Natural killer cell (primary cell): ENCODE data around the gene DIPK1B. TPM values are rescaled to one million over a fixed set of nuclear protein-coding genes. Genes with fewer than 3 reads are reported as not detected.
A peak's percentile ranks its signal among the peaks of the same experiment; 100 is the strongest.

Experiments
- ATAC-seq, 3 donors: fragments of 150-1000 bp in 2 of 3; fragments of 200-7000 bp in 1 of 3; cut with Tn5 transposase; 1 replicate in 1 of 3; 2 replicates in 2 of 3; pipeline ENCODE4 v1.10.0; 2021; ENCODE audit warnings: mild to moderate bottlenecking in 2 of 3, moderate library complexity in 2 of 3
- DNase-seq, 2 donors: peaks; one replicate each; pipeline versions ENCODE4 v3.0.0 to v3.0.0-alpha.2; 2013 to 2021; ENCODE audit warnings: mixed read lengths in 1 of 2
- H3K27ac ChIP-seq: one replicate; pipeline ENCODE4 v1.5.1; 2013; ENCODE audit warnings: mild to moderate bottlenecking, low read length
- H3K27me3 ChIP-seq: one replicate; pipeline ENCODE4 v1.6.1; 2013; ENCODE audit warnings: low read length; ENCODE audit not compliant: control insufficient read depth, insufficient read depth
- H3K36me3 ChIP-seq: one replicate; pipeline ENCODE4 v1.6.1; 2013; ENCODE audit warnings: low read length; ENCODE audit not compliant: control insufficient read depth, insufficient read depth
- H3K4me1 ChIP-seq: one replicate; pipeline ENCODE4 v1.6.1; 2013; ENCODE audit warnings: low read length; ENCODE audit not compliant: control insufficient read depth, insufficient read depth
- H3K4me3 ChIP-seq: one replicate; pipeline ENCODE4 v1.5.1; 2013; ENCODE audit warnings: low read length
- H3K9me3 ChIP-seq: one replicate; pipeline ENCODE4 v1.6.1; 2013; ENCODE audit warnings: low read length; ENCODE audit not compliant: control insufficient read depth, insufficient read depth
- H3K27ac Mint-ChIP-seq, 2 donors: one replicate each; pipeline ENCODE4 v1.8.0; 2022; ENCODE audit warnings: mild to moderate bottlenecking in 2 of 2, mixed read lengths in 2 of 2, moderate library complexity in 1 of 2
- H3K27me3 Mint-ChIP-seq, 2 donors: one replicate each; pipeline ENCODE4 v1.8.0; 2022; ENCODE audit warnings: low read depth in 2 of 2, mixed read lengths in 2 of 2
- H3K36me3 Mint-ChIP-seq: one replicate; pipeline ENCODE4 v1.8.0; 2022; ENCODE audit warnings: mixed read lengths
- H3K4me1 Mint-ChIP-seq, 2 donors: one replicate each; pipeline ENCODE4 v1.8.0; 2022; ENCODE audit warnings: mixed read lengths in 2 of 2
- H3K4me3 Mint-ChIP-seq: one replicate; pipeline ENCODE4 v1.8.0; 2022; ENCODE audit warnings: mild to moderate bottlenecking, moderate library complexity, mixed read lengths
- H3K9me3 Mint-ChIP-seq, 2 donors: one replicate each; pipeline ENCODE4 v1.8.0; 2022; ENCODE audit warnings: mixed read lengths in 2 of 2
- WGBS: methylation state at CpG from one replicate; pipeline ENCODE4 v1.1.7; 2013; ENCODE audit warnings: missing lambda C conversion rate; ENCODE audit not compliant: insufficient coverage; 5-methylcytosine and 5-hydroxymethylcytosine counted together
- intact Hi-C: fragments of 100-400 bp; cut with micrococcal nuclease; formaldehyde crosslinking; loops from one replicate; pipeline ENCODE4 v1.14.2; 2022
- total RNA-seq, 4 donors: library from RNA; stranded (reverse); fragments of 120-200 nt in 1 of 4; gene quantifications; one replicate each; pipeline versions ENCODE4 v1.2.3 to v1.2.4, GENCODE V29; 2013 to 2022
- TF ChIP-seq, protein P1 (sequence below): fragments of 200-600 bp; IDR thresholded peaks from one replicate; pipeline ENCODE4 v1.8.0; 2022; ENCODE audit warnings: antibody characterized with exemption

The DIPK1B gene
- total RNA-seq, 3 donors from 2014 or later (not counting 1 experiment from before 2014, with no cell fraction given), result 0.31 to 0.39 TPM; not detected in 1

DNA sequence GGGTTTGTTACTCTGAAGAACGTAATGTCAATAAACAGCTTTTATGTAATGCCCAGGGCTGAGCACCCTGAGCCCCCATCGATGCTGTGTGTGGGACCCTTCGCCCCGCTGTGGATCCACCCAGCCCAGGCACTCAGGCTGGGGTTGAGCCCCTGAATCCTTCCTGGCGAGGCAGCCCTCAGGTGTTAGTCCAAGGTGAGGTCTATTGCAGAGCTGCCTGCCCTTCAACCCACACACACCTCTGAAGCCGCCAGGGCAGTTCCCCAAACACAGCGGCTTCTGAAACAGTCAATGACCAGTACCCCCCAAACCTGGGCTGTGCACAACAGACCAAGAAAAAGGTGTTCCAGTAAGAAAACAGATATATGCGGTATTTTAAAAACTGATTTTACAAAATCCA is 11.6 kb downstream of the DIPK1B start:
- H3K4me3 ChIP-seq, result no peak overlapping the region
- intact Hi-C loops, result no loop called here
- H3K27ac ChIP-seq, result no peak overlapping the region
- peaks cover 21 to 29% of the 10 kb centered on the region in 2 donors for H3K4me1 Mint-ChIP-seq
- no peaks in the 10 kb centered on the region for H3K9me3 Mint-ChIP-seq
- ATAC-seq (no peak), DNase-seq (no peak)
- TF ChIP-seq, protein P1, sequence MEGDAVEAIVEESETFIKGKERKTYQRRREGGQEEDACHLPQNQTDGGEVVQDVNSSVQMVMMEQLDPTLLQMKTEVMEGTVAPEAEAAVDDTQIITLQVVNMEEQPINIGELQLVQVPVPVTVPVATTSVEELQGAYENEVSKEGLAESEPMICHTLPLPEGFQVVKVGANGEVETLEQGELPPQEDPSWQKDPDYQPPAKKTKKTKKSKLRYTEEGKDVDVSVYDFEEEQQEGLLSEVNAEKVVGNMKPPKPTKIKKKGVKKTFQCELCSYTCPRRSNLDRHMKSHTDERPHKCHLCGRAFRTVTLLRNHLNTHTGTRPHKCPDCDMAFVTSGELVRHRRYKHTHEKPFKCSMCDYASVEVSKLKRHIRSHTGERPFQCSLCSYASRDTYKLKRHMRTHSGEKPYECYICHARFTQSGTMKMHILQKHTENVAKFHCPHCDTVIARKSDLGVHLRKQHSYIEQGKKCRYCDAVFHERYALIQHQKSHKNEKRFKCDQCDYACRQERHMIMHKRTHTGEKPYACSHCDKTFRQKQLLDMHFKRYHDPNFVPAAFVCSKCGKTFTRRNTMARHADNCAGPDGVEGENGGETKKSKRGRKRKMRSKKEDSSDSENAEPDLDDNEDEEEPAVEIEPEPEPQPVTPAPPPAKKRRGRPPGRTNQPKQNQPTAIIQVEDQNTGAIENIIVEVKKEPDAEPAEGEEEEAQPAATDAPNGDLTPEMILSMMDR, result no peak
- peaks cover 38% of the 10 kb centered on the region for H3K36me3 ChIP-seq
- no peaks in the 10 kb centered on the region for H3K27me3 Mint-ChIP-seq
- H3K4me3 Mint-ChIP-seq, result no peak overlapping the region
- H3K9me3 ChIP-seq, result no peaks in the 10 kb centered on the region
- peaks cover 36% of the 10 kb centered on the region for H3K4me1 ChIP-seq
- H3K36me3 Mint-ChIP-seq, result no peaks in the 10 kb centered on the region
- WGBS, result 95% methylated on average over 8 of the region's 8 CpGs
- H3K27me3 ChIP-seq, result no peaks in the 10 kb centered on the region
- H3K27ac Mint-ChIP-seq, result peak overlapping the region in 1 of 2 donors; percentile 48

DNA sequence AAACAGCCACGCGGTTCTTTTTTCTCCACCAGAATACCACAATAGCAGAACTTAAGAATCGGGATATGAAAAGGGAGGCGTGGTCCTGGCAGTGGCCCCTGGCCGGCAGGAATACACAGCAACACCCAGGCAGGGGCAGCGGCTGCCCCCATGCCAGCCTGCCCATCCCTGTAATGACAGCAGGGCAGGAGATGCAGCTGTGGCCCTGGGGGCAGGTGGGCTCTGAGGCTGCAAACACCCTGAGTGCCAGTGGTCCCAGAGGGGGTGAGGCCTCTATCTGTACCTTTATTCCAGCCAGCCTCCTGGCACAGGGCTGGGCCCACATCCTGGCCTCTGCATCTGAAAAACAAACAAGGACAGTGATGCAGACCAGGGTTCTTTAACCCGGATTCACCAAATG is 12.4 kb downstream of the DIPK1B start:
- Histone ChIP-seq H3K9me3 (no peaks in the 10 kb centered on the region), H3K4me3 (no peak overlapping the region), H3K4me1 (peaks cover 34% of the 10 kb centered on the region), H3K27me3 (no peaks in the 10 kb centered on the region), H3K27ac (no peak overlapping the region), H3K36me3 (peaks cover 38% of the 10 kb centered on the region)
- Mint-ChIP-seq H3K27me3 (no peaks in the 10 kb centered on the region), H3K36me3 (no peaks in the 10 kb centered on the region), H3K27ac (peak overlapping the region in 1 of 2 donors; percentile 48), H3K4me3 (no peak overlapping the region), H3K4me1 (peaks cover 21 to 29% of the 10 kb centered on the region in 2 donors), H3K9me3 (no peaks in the 10 kb centered on the region)
- DNase-seq, result no peak
- TF ChIP-seq, protein P1, result no peak
- 90% methylated on average over 5 of the region's 7 CpGs for whole genome bisulfite sequencing
- no peak for ATAC-seq
- intact Hi-C loops, result no loop called here

DNA sequence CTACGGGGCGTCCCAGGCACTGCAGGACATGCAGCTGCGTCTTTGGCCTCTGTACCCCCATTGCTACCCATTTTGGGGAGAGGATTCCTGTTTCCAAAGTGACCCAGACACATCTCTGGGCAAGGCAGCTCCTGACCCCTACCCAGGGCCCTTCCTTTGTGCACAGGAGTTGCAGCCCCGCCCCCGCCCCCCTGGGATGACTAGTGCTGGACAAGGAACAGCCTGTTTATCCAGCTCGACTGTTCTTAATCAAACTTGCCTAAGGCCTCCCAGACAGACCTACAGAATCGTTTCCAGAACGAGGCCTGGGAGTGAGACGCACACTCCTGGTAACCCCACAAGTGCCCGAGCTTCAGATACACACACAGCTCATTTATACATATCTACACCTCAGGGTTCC is 13.2 kb downstream of the DIPK1B start:
- Histone ChIP-seq H3K9me3 (no peaks in the 10 kb centered on the region), H3K27ac (no peak overlapping the region), H3K36me3 (peaks cover 38% of the 10 kb centered on the region), H3K4me3 (no peak overlapping the region), H3K27me3 (no peaks in the 10 kb centered on the region), H3K4me1 (peaks cover 34% of the 10 kb centered on the region)
- H3K4me3 Mint-ChIP-seq, result no peak overlapping the region
- H3K9me3 Mint-ChIP-seq, result no peaks in the 10 kb centered on the region
- intact Hi-C loops, result loop anchor here (2.0 kb wide), 1 partner anchor 25 kb away; no protein-coding TSS in a partner anchor
- H3K27me3 Mint-ChIP-seq, result no peaks in the 10 kb centered on the region
- ATAC-seq (no peak), DNase-seq (no peak)
- H3K36me3 Mint-ChIP-seq, result no peaks in the 10 kb centered on the region
- TF ChIP-seq, protein P1, result no peak
- H3K4me1 Mint-ChIP-seq, result peaks cover 21 to 29% of the 10 kb centered on the region in 2 donors
- no peak overlapping the region for H3K27ac Mint-ChIP-seq
- WGBS, result 90% methylated on average over 10 of the region's 10 CpGs

DNA sequence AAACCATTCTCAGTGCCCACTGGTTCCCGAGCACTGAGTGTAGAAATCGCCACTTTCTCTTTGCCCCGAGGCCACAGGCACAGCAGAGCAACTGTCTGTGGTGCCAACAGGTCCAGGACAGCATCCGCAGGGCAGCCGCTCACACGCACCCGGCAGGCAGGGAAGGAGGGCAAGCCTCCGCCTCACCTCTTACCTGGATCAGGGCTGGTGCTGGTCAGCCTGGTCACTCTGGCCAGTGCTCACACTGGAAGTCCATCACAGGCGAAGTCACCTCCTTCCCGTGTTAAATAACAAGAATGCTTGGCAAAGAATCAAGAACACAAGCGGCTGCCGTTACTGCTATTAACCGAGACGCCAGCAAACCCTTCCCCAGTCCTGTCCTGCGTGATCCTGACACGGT is 13.7 kb downstream of the DIPK1B start:
- Histone ChIP-seq H3K36me3 (peaks cover 36% of the 10 kb centered on the region), H3K4me3 (no peak overlapping the region), H3K27me3 (no peaks in the 10 kb centered on the region), H3K9me3 (no peaks in the 10 kb centered on the region), H3K27ac (no peak overlapping the region), H3K4me1 (peaks cover 34% of the 10 kb centered on the region)
- peak overlapping the region in 1 of 2 donors; percentile 81 for H3K27ac Mint-ChIP-seq
- peaks cover 21 to 29% of the 10 kb centered on the region in 2 donors for H3K4me1 Mint-ChIP-seq
- H3K9me3 Mint-ChIP-seq, result no peaks in the 10 kb centered on the region
- ATAC-seq, result no peak
- peak overlapping the region; percentile 94 for H3K4me3 Mint-ChIP-seq
- no peaks in the 10 kb centered on the region for H3K27me3 Mint-ChIP-seq
- 81% methylated on average over 16 of the region's 16 CpGs for WGBS
- no peak for DNase-seq
- H3K36me3 Mint-ChIP-seq, result no peaks in the 10 kb centered on the region
- TF ChIP-seq, protein P1, result no peak
- intact Hi-C loops, result loop anchor here (2.0 kb wide), 1 partner anchor 25 kb away; no protein-coding TSS in a partner anchor
